Duodenal mucosa (tissue), 2 donors: ENCODE data around the gene NPS.

Experiments
- H3K27ac ChIP-seq: one replicate; pipeline ENCODE4 v1.7.0; 2013; ENCODE audit warnings: low read depth, low read length
- H3K27me3 ChIP-seq, 2 donors: one replicate each; pipeline ENCODE4 v1.7.0; 2013; ENCODE audit warnings: low read length in 2 of 2, control low read depth in 1 of 2; ENCODE audit not compliant: insufficient read depth in 2 of 2, control insufficient read depth in 1 of 2
- H3K36me3 ChIP-seq, 2 donors: one replicate each; pipeline ENCODE4 v1.7.0; 2013; ENCODE audit warnings: low read length in 2 of 2, control low read depth in 1 of 2; ENCODE audit not compliant: insufficient read depth in 2 of 2, control insufficient read depth in 1 of 2
- H3K4me1 ChIP-seq, 2 donors: one replicate each; pipeline ENCODE4 v1.7.0; 2013; ENCODE audit warnings: low read length in 2 of 2, control low read depth in 1 of 2; ENCODE audit not compliant: insufficient read depth in 2 of 2, control insufficient read depth in 1 of 2
- H3K4me3 ChIP-seq, 2 donors: one replicate each; pipeline ENCODE4 v1.7.0; 2013; ENCODE audit warnings: low read length in 2 of 2, low read depth in 1 of 2
- H3K9ac ChIP-seq, 2 donors: one replicate each; pipeline ENCODE4 v1.7.0; 2013; ENCODE audit warnings: low read length in 2 of 2, low read depth in 1 of 2
- H3K9me3 ChIP-seq, 2 donors: one replicate each; pipeline ENCODE4 v1.7.0; 2013; ENCODE audit warnings: low read length in 2 of 2, control low read depth in 1 of 2; ENCODE audit not compliant: control insufficient read depth in 1 of 2

NPS gene

GRCh38 chr10:127576740-127577161 lies 27.6 kb downstream of the NPS start:
- H3K4me1 ChIP-seq = no peaks in the 10 kb centered on the region
- no peak overlapping the region for H3K4me3 ChIP-seq
- no peak overlapping the region for H3K9ac ChIP-seq
- H3K9me3 ChIP-seq = no peaks in the 10 kb centered on the region
- no peaks in the 10 kb centered on the region for H3K36me3 ChIP-seq
- no peaks in the 10 kb centered on the region for H3K27me3 ChIP-seq
- H3K27ac ChIP-seq = no peak overlapping the region

DNA sequence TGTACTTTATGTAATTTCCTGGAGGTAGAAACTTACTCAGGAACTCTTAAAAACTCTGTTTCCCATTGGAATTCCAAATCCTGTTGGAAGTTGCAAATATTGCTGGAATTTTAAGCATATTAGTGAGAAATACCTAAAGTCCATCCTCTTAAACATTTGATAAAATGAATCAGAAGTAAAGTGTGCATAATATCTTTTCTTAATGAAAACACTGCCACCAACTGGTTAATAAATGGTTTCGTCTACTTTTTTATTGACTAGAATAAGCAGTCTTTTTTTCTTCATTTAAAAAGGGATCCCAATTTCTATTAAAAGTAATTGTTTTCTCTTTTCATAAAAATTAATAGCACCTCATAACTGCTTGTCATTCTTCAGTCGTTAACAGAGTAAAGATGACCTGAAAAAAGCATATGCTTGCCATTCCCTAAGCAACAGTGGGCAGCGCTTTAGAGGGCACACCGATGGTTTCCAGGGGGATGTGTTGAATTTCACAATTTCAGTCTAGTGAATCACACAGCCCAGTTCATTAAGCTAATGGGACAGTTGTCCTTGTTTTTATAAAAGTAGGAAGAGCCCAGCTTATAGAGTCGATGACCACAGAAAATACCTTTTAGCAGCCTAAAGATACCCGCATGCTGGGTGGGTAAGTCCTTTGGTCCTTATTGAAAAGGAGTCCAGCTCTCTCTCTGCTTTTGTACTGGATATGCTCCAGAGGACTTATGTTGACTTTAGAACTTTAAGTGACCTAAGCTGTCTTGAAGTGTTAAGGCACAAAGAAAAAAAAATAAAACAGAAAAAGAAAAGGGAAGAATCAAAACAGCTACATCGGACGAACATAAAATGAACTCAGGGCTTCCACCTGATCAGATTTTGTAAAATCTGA lies 28.5 kb downstream of the NPS start:
- Histone ChIP-seq H3K9ac (no peak overlapping the region), H3K9me3 (no peaks in the 10 kb centered on the region), H3K27ac (no peak overlapping the region), H3K36me3 (no peaks in the 10 kb centered on the region), H3K4me3 (no peak overlapping the region), H3K27me3 (no peaks in the 10 kb centered on the region), H3K4me1 (no peaks in the 10 kb centered on the region)

DNA sequence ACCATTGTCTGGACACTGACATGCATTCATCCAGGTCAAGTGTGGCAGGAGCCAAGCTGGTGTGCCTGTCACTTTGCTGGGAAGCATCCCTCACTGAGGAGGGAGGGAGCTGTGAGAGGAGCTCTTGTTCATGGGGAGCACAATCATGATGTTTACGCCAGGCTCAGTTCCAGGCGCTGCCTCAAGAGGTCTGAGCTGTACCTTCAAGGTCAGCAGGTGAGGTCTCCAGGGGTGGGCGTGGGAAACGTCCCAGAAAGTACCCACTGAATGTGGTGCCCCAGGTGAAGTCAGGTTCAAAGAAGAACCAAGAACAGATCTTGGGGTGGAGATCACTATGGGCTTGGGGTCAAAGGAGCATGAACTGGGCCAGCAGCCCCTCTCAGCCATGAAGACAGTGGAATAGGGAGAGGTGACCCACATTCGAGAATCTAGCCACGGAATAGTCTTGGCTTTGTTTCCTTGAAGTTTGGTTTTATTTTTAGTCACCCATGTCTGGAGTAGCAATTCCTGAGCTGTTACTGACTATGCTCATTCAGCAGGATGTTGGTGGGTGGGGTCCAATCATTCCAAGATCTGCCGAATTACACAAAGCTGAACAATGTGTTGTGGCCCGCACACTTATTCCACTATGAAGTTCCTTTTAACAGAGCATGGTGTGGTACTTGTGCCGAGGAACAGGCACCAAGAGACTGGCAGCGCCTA lies 29.3 kb downstream of the NPS start:
- Histone ChIP-seq H3K9ac (no peak overlapping the region), H3K27me3 (no peaks in the 10 kb centered on the region), H3K9me3 (no peaks in the 10 kb centered on the region), H3K4me1 (no peaks in the 10 kb centered on the region), H3K4me3 (no peak overlapping the region), H3K27ac (no peak overlapping the region), H3K36me3 (no peaks in the 10 kb centered on the region)

GRCh38 chr10:127578961-127579305 lies 29.8 kb downstream of the NPS start:
- no peaks in the 10 kb centered on the region for H3K4me1 ChIP-seq
- H3K27ac ChIP-seq = no peak overlapping the region
- H3K9ac ChIP-seq = no peak overlapping the region
- no peak overlapping the region for H3K4me3 ChIP-seq
- H3K9me3 ChIP-seq = no peaks in the 10 kb centered on the region
- no peaks in the 10 kb centered on the region for H3K27me3 ChIP-seq
- H3K36me3 ChIP-seq = no peaks in the 10 kb centered on the region

DNA sequence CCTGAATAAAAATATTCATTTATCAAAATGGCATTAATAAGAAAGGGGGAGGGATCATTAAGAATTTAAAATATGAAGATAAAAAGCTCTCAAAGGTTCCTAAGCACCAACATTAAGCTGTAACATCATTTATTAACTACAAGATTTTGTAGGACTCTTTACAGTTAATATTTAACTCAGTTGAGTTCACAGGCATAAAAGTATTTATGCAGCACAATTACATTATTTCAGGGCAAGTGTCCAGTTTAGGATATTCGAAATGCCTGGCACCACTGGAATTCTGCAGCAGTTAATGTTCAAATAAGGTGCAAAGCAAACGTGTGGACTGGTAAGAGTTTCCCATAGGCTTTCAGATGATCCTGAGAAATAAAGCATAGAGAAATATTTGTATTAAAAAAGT lies 30.5 kb downstream of the NPS start:
- Histone ChIP-seq H3K27me3 (no peaks in the 10 kb centered on the region), H3K27ac (no peak overlapping the region), H3K4me1 (no peaks in the 10 kb centered on the region), H3K36me3 (no peaks in the 10 kb centered on the region), H3K4me3 (no peak overlapping the region), H3K9me3 (no peaks in the 10 kb centered on the region), H3K9ac (no peak overlapping the region)

DNA sequence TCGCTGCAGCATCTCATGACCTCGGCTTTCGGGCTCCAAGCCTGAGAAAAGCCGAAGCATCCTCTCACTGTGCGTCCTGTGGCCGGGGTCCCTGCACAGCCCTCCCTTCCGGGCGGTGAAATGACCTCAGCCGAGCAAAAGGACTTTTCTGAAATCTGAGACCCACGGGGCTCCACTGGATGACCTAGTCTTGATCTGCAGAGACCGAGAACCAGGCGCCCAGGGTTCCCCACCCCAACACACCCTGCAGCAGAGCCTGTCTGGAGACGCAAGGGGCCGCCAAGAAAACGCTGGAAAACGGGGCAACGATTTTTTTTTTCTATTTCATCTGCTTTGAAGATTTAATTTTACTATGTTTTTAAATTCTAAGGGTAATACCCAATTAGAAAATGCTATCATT lies 31.7 kb downstream of the NPS start:
- Histone ChIP-seq H3K9ac (no peak overlapping the region), H3K4me1 (no peaks in the 10 kb centered on the region), H3K27ac (no peak overlapping the region), H3K27me3 (no peaks in the 10 kb centered on the region), H3K9me3 (no peaks in the 10 kb centered on the region), H3K36me3 (peaks cover 0 to 4% of the 10 kb centered on the region in 2 donors), H3K4me3 (no peak overlapping the region)

- H3K9me3 ChIP-seq = no peaks in the 10 kb centered on the region
- H3K27me3 ChIP-seq = no peaks in the 10 kb centered on the region
- no peaks in the 10 kb centered on the region for H3K4me1 ChIP-seq
- no peak overlapping the region for H3K4me3 ChIP-seq
- no peak overlapping the region for H3K9ac ChIP-seq
- H3K36me3 ChIP-seq = peaks cover 0 to 4% of the 10 kb centered on the region in 2 donors
- no peak overlapping the region for H3K27ac ChIP-seq
Observed at GRCh38 chr10:127585519-127586023, 36.5 kb downstream of the NPS start.

DNA sequence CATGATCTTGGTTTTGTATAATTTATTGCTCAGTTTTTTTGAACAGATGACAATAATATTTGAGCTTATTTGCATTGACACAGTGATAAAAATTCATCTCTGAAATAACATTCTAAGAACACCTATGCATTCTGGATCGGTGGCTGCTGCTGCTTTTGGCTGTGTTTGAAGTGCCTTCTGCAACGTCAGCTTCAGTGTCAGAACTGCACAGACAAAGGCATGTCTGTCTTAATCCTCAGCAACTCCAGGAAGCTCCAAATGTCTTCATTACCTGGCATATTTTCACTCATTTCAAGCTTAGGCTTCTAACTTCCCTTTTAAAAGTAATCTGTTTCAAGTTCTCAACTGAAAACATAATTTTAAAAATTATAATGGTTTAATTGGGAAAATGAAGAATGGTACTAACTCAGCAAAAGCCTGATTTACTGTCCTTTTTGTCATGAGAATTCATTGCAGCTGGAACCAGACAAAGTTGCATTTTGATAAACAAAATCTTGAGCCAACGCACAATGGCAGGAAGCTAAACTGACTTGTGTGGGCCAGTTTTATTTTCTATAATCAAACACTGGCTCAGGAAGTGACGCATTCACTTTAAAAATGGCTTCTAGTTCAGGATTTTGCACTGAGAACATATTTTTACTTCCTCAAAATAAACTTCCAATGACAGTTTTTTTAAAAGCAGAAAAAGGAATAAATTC lies 38.7 kb downstream of the NPS start:
- Histone ChIP-seq H3K36me3 (peaks cover 0 to 4% of the 10 kb centered on the region in 2 donors), H3K4me1 (no peaks in the 10 kb centered on the region), H3K27me3 (no peaks in the 10 kb centered on the region), H3K9ac (no peak overlapping the region), H3K27ac (no peak overlapping the region), H3K9me3 (no peaks in the 10 kb centered on the region), H3K4me3 (no peak overlapping the region)

- H3K27me3 ChIP-seq = no peaks in the 10 kb centered on the region
- no peaks in the 10 kb centered on the region for H3K9me3 ChIP-seq
- H3K4me3 ChIP-seq = no peak overlapping the region
- H3K4me1 ChIP-seq = no peaks in the 10 kb centered on the region
- H3K27ac ChIP-seq = no peak overlapping the region
- no peaks in the 10 kb centered on the region for H3K36me3 ChIP-seq
- no peak overlapping the region for H3K9ac ChIP-seq
Observed at GRCh38 chr10:127592586-127592985, 43.5 kb downstream of the NPS start.

DNA sequence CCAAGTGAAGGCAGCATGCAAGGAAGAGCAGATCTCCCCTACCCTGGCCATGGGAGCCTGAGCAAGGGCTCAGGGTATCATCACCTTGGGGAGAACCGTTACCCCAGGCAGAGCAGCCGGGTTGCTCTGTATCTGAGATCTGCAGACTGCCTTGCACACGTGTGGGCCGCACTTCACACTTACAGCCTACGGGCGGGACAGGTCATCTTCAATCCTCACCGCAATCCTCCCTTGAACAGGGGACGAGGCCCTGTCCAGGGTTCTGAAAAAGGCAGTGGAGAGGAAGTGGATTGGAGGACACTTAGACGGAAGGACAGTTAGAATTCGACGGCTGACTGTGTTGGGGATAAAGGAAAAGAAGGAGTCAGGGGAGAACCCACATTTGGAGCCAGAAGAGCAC lies 51.4 kb downstream of the NPS start:
- no peaks in the 10 kb centered on the region for H3K36me3 ChIP-seq

More for the DNA sequence above, 51.4 kb downstream of the NPS start:
- H3K9ac ChIP-seq = no peak overlapping the region
- H3K27me3 ChIP-seq = no peaks in the 10 kb centered on the region
- H3K4me3 ChIP-seq = no peak overlapping the region
- H3K4me1 ChIP-seq = no peaks in the 10 kb centered on the region
- H3K27ac ChIP-seq = no peak overlapping the region
- H3K9me3 ChIP-seq = no peaks in the 10 kb centered on the region
